MM.1S (cell line): ENCODE results near the gene MPND.

Source experiments
- DNase-seq: peaks from one replicate; pipeline ENCODE4 v3.0.0-alpha.2; 2015
- H2AFZ ChIP-seq: fragments of 300-600 bp; sonication (generic); 2 replicates; pipeline ENCODE4 v1.6.0; 2016; ENCODE audit warnings: antibody characterized with exemption, low read length
- H3F3A ChIP-seq: fragments of 300-600 bp; sonication (generic); 2 replicates; pipeline ENCODE4 v1.6.1; 2016; ENCODE audit warnings: mild to moderate bottlenecking, antibody characterized with exemption, low read length, moderate library complexity, mixed read lengths; ENCODE audit not compliant: insufficient read depth
- H3K27ac ChIP-seq: fragments of 300-600 bp; sonication (generic); 2 replicates; pipeline ENCODE4 v1.5.1; 2016; ENCODE audit warnings: mild to moderate bottlenecking, low read length
- H3K27me3 ChIP-seq: fragments of 300-600 bp; sonication (generic); replicated peaks from 2 replicates; pipeline ENCODE4 v1.6.0; 2016; ENCODE audit warnings: low read length; ENCODE audit not compliant: insufficient read depth
- H3K36me3 ChIP-seq: fragments of 300-600 bp; sonication (generic); replicated peaks from 2 replicates; pipeline ENCODE4 v1.6.1; 2016; ENCODE audit warnings: mild to moderate bottlenecking, low read length, mixed read lengths; ENCODE audit not compliant: insufficient read depth
- H3K4me1 ChIP-seq: fragments of 300-600 bp; sonication (generic); 2 replicates; pipeline ENCODE4 v1.6.1; 2016; ENCODE audit warnings: low read length, mixed read lengths
- H3K4me2 ChIP-seq: fragments of 300-600 bp; sonication (generic); 2 replicates; pipeline ENCODE4 v1.6.0; 2016; ENCODE audit warnings: low read depth, low read length
- H3K4me3 ChIP-seq: fragments of 300-600 bp; sonication (generic); 2 replicates; pipeline ENCODE4 v1.5.1; 2016; ENCODE audit warnings: low read length, mixed read lengths
- H3K79me2 ChIP-seq: fragments of 300-600 bp; sonication (generic); 2 replicates; pipeline ENCODE4 v1.6.1; 2016; ENCODE audit warnings: mixed run types, low read length, mixed read lengths
- H3K9ac ChIP-seq: fragments of 300-600 bp; sonication (generic); 2 replicates; pipeline ENCODE4 v1.6.1; 2016; ENCODE audit warnings: low read length, mixed read lengths
- H3K9me2 ChIP-seq: fragments of 300-600 bp; sonication (generic); replicated peaks from 2 replicates; pipeline ENCODE4 v1.6.1; 2016; ENCODE audit warnings: mild to moderate bottlenecking, low read length, mixed read lengths; ENCODE audit not compliant: insufficient read depth
- H3K9me3 ChIP-seq: fragments of 300-600 bp; sonication (generic); replicated peaks from 2 replicates; pipeline ENCODE4 v1.6.1; 2016; ENCODE audit warnings: mild to moderate bottlenecking, low read length, mixed read lengths; ENCODE audit not compliant: insufficient read depth
- H4K20me1 ChIP-seq: fragments of 300-600 bp; sonication (generic); 2 replicates; pipeline ENCODE4 v1.6.1; 2016; ENCODE audit warnings: mild to moderate bottlenecking, low read length, moderate library complexity, mixed read lengths; ENCODE audit not compliant: insufficient read depth
- EZH2 ChIP-seq: fragments of 300-600 bp; sonication (generic); optimal IDR thresholded peaks from 2 replicates; pipeline ENCODE3; 2017; ENCODE audit warnings: low read depth, mild to moderate bottlenecking, antibody characterized with exemption, low read length, mixed read lengths
- EZH2phosphoT487 ChIP-seq: fragments of 300-600 bp; sonication (generic); IDR thresholded peaks from 2 replicates; pipeline ENCODE4 v1.6.1; 2018; ENCODE audit warnings: antibody characterized with exemption, low read length
- TF ChIP-seq, protein P1 (sequence below): fragments of 300-600 bp; sonication (generic); IDR thresholded peaks from 2 replicates; pipeline ENCODE4 v1.5.1; 2016; ENCODE audit warnings: antibody characterized with exemption, low read length, mixed read lengths

Gene MPND

DNA sequence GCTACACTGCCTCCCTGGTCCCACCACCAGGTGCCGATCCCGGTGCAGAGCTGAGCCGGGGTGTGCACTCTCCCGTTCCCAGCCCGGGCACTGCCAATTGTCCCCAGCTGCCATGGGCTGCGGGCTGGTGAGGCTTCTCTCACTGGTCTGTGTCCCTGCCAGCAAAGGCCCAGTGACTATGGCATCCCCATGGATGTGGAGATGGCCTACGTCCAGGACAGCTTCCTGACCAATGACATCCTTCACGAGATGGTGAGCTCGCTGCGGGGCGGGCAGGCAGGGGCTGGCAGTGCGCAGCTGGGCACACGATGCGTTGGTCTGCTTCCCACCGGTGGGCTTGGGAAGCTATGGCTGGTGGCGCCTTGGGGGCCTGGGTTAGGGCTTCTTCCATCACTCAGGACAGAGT lies 14.6 kb downstream of the MPND start:
- H3F3A ChIP-seq, result no peaks in the 10 kb centered on the region; the same call in 1 of the 2 replicates
- H3K4me3 ChIP-seq, result no peak overlapping the region
- no peak overlapping the region for H2AFZ ChIP-seq
- TF ChIP-seq, protein P1, sequence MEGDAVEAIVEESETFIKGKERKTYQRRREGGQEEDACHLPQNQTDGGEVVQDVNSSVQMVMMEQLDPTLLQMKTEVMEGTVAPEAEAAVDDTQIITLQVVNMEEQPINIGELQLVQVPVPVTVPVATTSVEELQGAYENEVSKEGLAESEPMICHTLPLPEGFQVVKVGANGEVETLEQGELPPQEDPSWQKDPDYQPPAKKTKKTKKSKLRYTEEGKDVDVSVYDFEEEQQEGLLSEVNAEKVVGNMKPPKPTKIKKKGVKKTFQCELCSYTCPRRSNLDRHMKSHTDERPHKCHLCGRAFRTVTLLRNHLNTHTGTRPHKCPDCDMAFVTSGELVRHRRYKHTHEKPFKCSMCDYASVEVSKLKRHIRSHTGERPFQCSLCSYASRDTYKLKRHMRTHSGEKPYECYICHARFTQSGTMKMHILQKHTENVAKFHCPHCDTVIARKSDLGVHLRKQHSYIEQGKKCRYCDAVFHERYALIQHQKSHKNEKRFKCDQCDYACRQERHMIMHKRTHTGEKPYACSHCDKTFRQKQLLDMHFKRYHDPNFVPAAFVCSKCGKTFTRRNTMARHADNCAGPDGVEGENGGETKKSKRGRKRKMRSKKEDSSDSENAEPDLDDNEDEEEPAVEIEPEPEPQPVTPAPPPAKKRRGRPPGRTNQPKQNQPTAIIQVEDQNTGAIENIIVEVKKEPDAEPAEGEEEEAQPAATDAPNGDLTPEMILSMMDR, result no peak
- TF ChIP-seq EZH2 (no peak), EZH2phosphoT487 (no peak)
- no peak overlapping the region for H3K9ac ChIP-seq
- no peaks in the 10 kb centered on the region for H3K27me3 ChIP-seq
- no peak for DNase-seq
- no peaks in the 10 kb centered on the region for H3K36me3 ChIP-seq
- no peaks in the 10 kb centered on the region for H4K20me1 ChIP-seq
- H3K4me1 ChIP-seq, result no peaks in the 10 kb centered on the region
- no peak overlapping the region for H3K4me2 ChIP-seq
- H3K79me2 ChIP-seq, result no peaks in the 10 kb centered on the region
- H3K9me3 ChIP-seq, result no peaks in the 10 kb centered on the region
- no peaks in the 10 kb centered on the region for H3K9me2 ChIP-seq
- no peak overlapping the region for H3K27ac ChIP-seq

DNA sequence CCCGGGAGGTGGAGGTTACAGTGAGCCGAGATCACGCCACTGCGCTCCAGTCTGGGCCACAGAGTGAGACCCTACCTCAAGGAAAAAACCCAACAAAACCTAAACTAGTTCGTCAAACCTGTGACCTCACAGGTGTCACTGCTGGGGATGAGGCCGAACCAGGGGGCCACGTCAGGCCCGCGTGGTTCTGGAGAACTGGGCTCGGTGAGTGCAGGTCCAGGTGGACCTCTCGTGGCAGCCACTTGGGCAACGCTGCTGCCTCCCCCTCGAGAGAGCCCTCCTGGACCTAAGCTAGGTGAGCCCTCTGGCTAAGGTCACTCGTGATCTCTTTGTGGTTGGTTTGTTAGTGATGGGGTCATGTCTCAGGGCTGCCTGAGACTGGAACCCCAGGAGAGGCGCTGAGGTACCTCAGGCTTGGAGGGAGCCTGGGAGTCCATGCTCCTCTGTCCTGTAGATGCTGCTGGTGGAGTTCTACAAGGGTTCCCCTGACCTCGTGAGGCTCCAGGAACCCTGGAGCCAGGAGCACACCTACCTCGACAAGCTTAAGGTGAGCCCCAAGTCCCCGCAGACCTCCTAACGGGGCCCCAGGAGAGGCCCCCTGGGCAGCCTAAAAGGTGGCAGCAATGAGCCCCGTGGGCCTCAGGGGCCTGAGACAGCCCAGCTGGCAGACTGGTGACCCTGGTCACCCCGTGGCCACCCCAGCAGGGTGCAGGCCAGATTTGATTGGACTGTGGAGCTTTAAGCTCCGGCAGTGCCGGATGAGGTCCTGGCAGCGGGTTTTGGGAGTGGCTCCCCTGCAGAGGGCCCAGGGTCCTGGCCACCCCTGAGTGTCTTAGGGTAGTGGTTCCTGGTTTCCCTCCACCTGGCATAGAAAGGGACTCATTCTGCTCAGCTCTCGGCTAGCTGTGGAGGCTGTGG lies 15.6 kb downstream of the MPND start:
- Histone ChIP-seq H3K36me3 (0 out of 2 replicates have a peak, but pooled peaks cover 4% of the 10 kb centered on the region), H3K9me2 (no peaks in the 10 kb centered on the region), H3K27ac (no peak overlapping the region), H3K4me3 (no peak overlapping the region), H3K4me2 (no peak overlapping the region), H3K9ac (no peak overlapping the region), H4K20me1 (no peaks in the 10 kb centered on the region), H3K79me2 (no peaks in the 10 kb centered on the region), H3F3A (no peaks in the 10 kb centered on the region; the same call in 1 of the 2 replicates), H3K4me1 (no peaks in the 10 kb centered on the region), H2AFZ (no peak overlapping the region), H3K9me3 (no peaks in the 10 kb centered on the region), H3K27me3 (no peaks in the 10 kb centered on the region)
- TF ChIP-seq, protein P1, result no peak
- no peak for TF ChIP-seq EZH2phosphoT487
- no peak for TF ChIP-seq EZH2
- no peak for DNase-seq

DNA sequence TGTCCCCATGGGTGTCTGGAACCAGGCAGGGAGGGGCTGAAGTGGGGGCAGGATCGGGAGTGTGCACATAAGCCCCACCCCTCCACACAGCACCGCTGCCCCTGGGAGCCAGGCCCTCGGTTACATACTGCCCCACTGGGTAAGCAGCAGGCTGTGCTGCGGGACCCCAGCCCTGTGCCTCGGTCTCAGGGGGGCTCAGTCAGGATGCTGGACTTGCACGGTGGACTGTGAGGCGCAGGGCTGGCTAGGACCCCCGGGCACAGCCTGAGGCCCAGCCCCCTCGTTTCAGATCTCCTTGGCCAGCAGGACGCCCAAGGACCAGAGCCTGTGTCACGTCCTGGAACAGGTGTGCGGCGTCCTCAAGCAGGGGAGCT lies 16.3 kb downstream of the MPND start:
- Histone ChIP-seq H3K79me2 (no peaks in the 10 kb centered on the region), H4K20me1 (no peaks in the 10 kb centered on the region), H3K36me3 (0 out of 2 replicates have a peak, but pooled peaks cover 4% of the 10 kb centered on the region), H3K4me2 (no peak overlapping the region), H3K4me3 (no peak overlapping the region), H3K9me3 (no peaks in the 10 kb centered on the region), H3K4me1 (no peaks in the 10 kb centered on the region), H2AFZ (no peak overlapping the region), H3K9ac (no peak overlapping the region), H3K27ac (no peak overlapping the region), H3K27me3 (no peaks in the 10 kb centered on the region), H3K9me2 (no peaks in the 10 kb centered on the region), H3F3A (no peaks in the 10 kb centered on the region; the same call in 1 of the 2 replicates)
- TF ChIP-seq, protein P1, result no peak
- TF ChIP-seq EZH2phosphoT487, result no peak
- no peak for TF ChIP-seq EZH2
- no peak for DNase-seq
